GM21367 (cell line): ENCODE results near the gene WDPCP.
A peak's percentile ranks its signal among the peaks of the same experiment; 100 is the strongest.
"Not testable (repeated sequence)": the region's sequence is repeated elsewhere in the genome, so short reads cannot be mapped to it uniquely, and the experiment has no call there.

Experiments
- ATAC-seq: cut with Tn5 transposase; IDR thresholded peaks from one replicate; pipeline ENCODE4 v1.9.1; 2021; ENCODE audit not compliant: unreplicated experiment

WDPCP gene

GRCh38 chr2:63465633-63466032 is 122.6 kb downstream of the WDPCP start:
- ATAC-seq, result no peak

GRCh38 chr2:63463142-63463541 is 125.1 kb downstream of the WDPCP start:
- ATAC-seq, result no peak

GRCh38 chr2:63446658-63447057 is 141.6 kb downstream of the WDPCP start:
- ATAC-seq, result no peak

- ATAC-seq, result no peak
Observed at GRCh38 chr2:63444565-63445288, 143.6 kb downstream of the WDPCP start.

GRCh38 chr2:63440612-63441011 is 147.7 kb downstream of the WDPCP start:
- no peak for ATAC-seq

- no peak for ATAC-seq
Observed at GRCh38 chr2:63438181-63438580, 150.1 kb downstream of the WDPCP start.

- no peak for ATAC-seq
Observed at GRCh38 chr2:63436488-63436887, 151.8 kb downstream of the WDPCP start.

- no peak for ATAC-seq
Observed at GRCh38 chr2:63435070-63435469, 153.2 kb downstream of the WDPCP start.

- ATAC-seq, result no peak
Observed at GRCh38 chr2:63434024-63435001, 154.0 kb downstream of the WDPCP start.

- ATAC-seq, result no peak
Observed at GRCh38 chr2:63432373-63432772, 155.9 kb downstream of the WDPCP start.

- no peak for ATAC-seq
Observed at GRCh38 chr2:63425606-63426005, 162.7 kb downstream of the WDPCP start.

GRCh38 chr2:63425079-63425416 is 163.2 kb downstream of the WDPCP start:
- ATAC-seq, result no peak

- peak; percentile 97 for ATAC-seq
Observed at GRCh38 chr2:63424329-63425078, 163.8 kb downstream of the WDPCP start.

- no peak for ATAC-seq
Observed at GRCh38 chr2:63422556-63422955, 165.7 kb downstream of the WDPCP start.

- ATAC-seq, result no peak
Observed at GRCh38 chr2:63408530-63408929, 179.7 kb downstream of the WDPCP start.

GRCh38 chr2:63406641-63407040 is 181.6 kb downstream of the WDPCP start:
- ATAC-seq, result no peak

GRCh38 chr2:63403820-63404219 is 184.5 kb downstream of the WDPCP start:
- no peak for ATAC-seq

- ATAC-seq, result not testable (repeated sequence)
Observed at GRCh38 chr2:63402889-63403288, 185.4 kb downstream of the WDPCP start.

GRCh38 chr2:63399156-63399555 is 189.1 kb downstream of the WDPCP start:
- no peak for ATAC-seq

GRCh38 chr2:63379451-63379850 is 208.8 kb downstream of the WDPCP start:
- no peak for ATAC-seq

- no peak for ATAC-seq
Observed at GRCh38 chr2:63378589-63378988, 209.7 kb downstream of the WDPCP start.
